HepG2 (cell line): ENCODE data around the gene SKI. TPM values are rescaled to one million over a fixed set of nuclear protein-coding genes. Genes with fewer than 3 reads are reported as not detected.
A peak's percentile ranks its signal among the peaks of the same experiment; 100 is the strongest.

Experiments
- ATF3 ChIP-seq: sonication (generic); formaldehyde crosslinking; IDR thresholded peaks from 2 replicates; pipeline ENCODE4 v1.4.0; 2020; ENCODE audit warnings: missing genetic modification reagents
- ATM ChIP-seq: fragments of 450-650 bp; IDR thresholded peaks from 2 replicates; pipeline ENCODE4 v1.7.1; 2017; ENCODE audit warnings: mild to moderate bottlenecking, borderline replicate concordance
- CAMTA2 ChIP-seq: sonication (generic); formaldehyde crosslinking; IDR thresholded peaks from 2 replicates; pipeline ENCODE4 v1.4.0; 2020; ENCODE audit warnings: mild to moderate bottlenecking, missing genetic modification reagents, borderline replicate concordance
- HNRNPK ChIP-seq: fragments of 200-400 bp; formaldehyde crosslinking; IDR thresholded peaks from 2 replicates; pipeline ENCODE4 v1.6.1; 2018; ENCODE audit warnings: low read length, low read depth, moderate library complexity, mild to moderate bottlenecking; ENCODE audit not compliant: poor library complexity, severe bottlenecking
- SRF ChIP-seq: IDR thresholded peaks from 2 replicates; pipeline ENCODE4 v1.6.1; 2011; ENCODE audit warnings: mild to moderate bottlenecking, low read depth, low read length, moderate library complexity
- SRSF1 ChIP-seq: fragments of 200-400 bp; formaldehyde crosslinking; optimal IDR thresholded peaks from 2 replicates; pipeline ENCODE3; 2017; ENCODE audit warnings: mild to moderate bottlenecking, low read depth, low read length, moderate library complexity
- SSRP1 ChIP-seq: IDR thresholded peaks from 2 replicates; pipeline ENCODE4 v1.6.1; 2016; ENCODE audit warnings: control low read depth
- TCF7L2 ChIP-seq: IDR thresholded peaks from 2 replicates; pipeline ENCODE4 v1.6.1; 2011; ENCODE audit warnings: mild to moderate bottlenecking, low read depth, low read length, moderate library complexity
- TEAD3 ChIP-seq: optimal IDR thresholded peaks from 2 replicates; pipeline ENCODE3; 2016; ENCODE audit warnings: borderline replicate concordance
- TRIM24 ChIP-seq: sonication (generic); formaldehyde crosslinking; IDR thresholded peaks from 2 replicates; pipeline ENCODE4 v1.8.0; 2022; ENCODE audit warnings: mild to moderate bottlenecking, missing genetic modification reagents
- XRCC5 ChIP-seq: fragments of 200-400 bp; formaldehyde crosslinking; optimal IDR thresholded peaks from 2 replicates; pipeline ENCODE3; 2017; ENCODE audit warnings: mild to moderate bottlenecking, low read length
- ZBTB34 ChIP-seq: sonication (generic); formaldehyde crosslinking; IDR thresholded peaks from 2 replicates; pipeline ENCODE4 v1.8.0; 2022; ENCODE audit warnings: mild to moderate bottlenecking, missing genetic modification reagents
- ZMYM2 ChIP-seq: sonication (generic); formaldehyde crosslinking; IDR thresholded peaks from 2 replicates; pipeline ENCODE4 v1.8.0; 2022; ENCODE audit warnings: mild to moderate bottlenecking, missing genetic modification reagents
- ZNF142 ChIP-seq: sonication (generic); formaldehyde crosslinking; IDR thresholded peaks from 2 replicates; pipeline ENCODE4 v1.4.0; 2020; ENCODE audit warnings: missing genetic modification reagents
- ZNF589 ChIP-seq: sonication (generic); formaldehyde crosslinking; conservative IDR thresholded peaks from 2 replicates; pipeline ENCODE4 v1.8.0; 2022; ENCODE audit warnings: mild to moderate bottlenecking, moderate library complexity, missing genetic modification reagents
- polyA plus RNA-seq, 8 experiments: library from polyadenylated mRNA; depleted of rRNA in 3 of 8; stranded (reverse) in 7 of 8; unstranded in 1 of 8; fragments of >200 nt; fragmentation: Illumina TruSeq in 4 of 8; extraction: Trizol in 4 of 8; gene quantifications; 2 replicates each; pipeline versions ENCODE4 v1.2.1 to v1.2.3, GENCODE V29; 2011 to 2016; ENCODE audit warnings: low read depth in 4 of 8, missing spikeins in 1 of 8, mixed read lengths in 1 of 8; ENCODE audit not compliant: insufficient read depth in 1 of 8
- total RNA-seq, 5 experiments: library from RNA; depleted of rRNA; stranded (reverse); fragments of >200 nt; fragmentation: Illumina TruSeq; extraction: Trizol; gene quantifications; 2 replicates each; pipeline ENCODE4 v1.2.3, GENCODE V29; 2016; ENCODE audit warnings: low read depth in 1 of 5
- TF ChIP-seq, protein P1 (sequence below): sonication (generic); formaldehyde crosslinking; IDR thresholded peaks from 2 replicates; pipeline ENCODE4 v1.5.1; 2020; ENCODE audit warnings: mild to moderate bottlenecking, missing genetic modification reagents, borderline replicate concordance

Gene SKI
- total and polyA plus RNA-seq, 2 of the 13 experiments (the other 11 are each of a cell fraction or from before 2014, with no cell fraction given) = 4.7 to 6.9 TPM

DNA sequence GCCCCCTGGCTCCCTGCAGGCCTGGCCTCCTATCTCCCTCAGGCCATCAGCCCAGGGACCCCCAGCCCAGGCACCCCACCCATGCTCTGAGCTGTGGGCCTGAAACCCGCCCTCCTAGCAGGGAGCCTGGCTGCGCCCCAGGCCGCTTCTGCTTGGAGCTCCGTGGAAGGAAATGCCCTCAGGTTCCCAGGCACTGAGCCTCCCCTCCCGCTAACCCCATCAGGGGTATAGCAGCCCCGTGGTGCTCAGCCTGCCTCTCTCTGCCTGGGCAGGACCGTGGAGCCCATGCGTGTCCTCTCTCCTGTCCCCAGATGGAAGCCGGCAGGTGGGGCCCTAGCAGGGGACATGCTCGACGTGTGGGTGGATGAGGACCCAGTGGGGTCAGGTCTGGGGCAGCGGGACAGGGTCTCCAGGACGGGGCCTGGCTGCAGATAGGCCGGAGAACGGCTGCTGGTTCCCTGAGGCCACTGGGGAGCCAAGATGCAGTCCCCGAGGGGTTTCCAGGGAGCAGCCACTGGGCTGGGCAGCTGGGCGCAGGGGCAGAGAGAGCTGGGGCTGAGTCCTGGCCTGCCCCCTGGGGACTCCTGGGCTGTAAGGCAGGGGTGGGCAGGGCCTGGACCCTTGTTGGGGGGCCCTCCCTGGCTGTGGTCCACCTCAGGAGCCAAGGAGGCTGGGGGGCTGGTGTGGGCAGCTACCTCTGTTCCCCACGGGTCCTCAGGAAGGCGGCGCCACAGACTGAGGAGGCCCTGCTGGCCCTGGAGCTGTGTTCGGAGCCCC, 87.7 kb downstream of the SKI start (continued):
- no peak for TF ChIP-seq ATF3 (CRISPR knock-in tag)
- TF ChIP-seq CAMTA2 (CRISPR knock-in tag) = 0 out of 2 replicates have a peak, but pooled peaks have one; percentile 42
- TF ChIP-seq, protein P1, sequence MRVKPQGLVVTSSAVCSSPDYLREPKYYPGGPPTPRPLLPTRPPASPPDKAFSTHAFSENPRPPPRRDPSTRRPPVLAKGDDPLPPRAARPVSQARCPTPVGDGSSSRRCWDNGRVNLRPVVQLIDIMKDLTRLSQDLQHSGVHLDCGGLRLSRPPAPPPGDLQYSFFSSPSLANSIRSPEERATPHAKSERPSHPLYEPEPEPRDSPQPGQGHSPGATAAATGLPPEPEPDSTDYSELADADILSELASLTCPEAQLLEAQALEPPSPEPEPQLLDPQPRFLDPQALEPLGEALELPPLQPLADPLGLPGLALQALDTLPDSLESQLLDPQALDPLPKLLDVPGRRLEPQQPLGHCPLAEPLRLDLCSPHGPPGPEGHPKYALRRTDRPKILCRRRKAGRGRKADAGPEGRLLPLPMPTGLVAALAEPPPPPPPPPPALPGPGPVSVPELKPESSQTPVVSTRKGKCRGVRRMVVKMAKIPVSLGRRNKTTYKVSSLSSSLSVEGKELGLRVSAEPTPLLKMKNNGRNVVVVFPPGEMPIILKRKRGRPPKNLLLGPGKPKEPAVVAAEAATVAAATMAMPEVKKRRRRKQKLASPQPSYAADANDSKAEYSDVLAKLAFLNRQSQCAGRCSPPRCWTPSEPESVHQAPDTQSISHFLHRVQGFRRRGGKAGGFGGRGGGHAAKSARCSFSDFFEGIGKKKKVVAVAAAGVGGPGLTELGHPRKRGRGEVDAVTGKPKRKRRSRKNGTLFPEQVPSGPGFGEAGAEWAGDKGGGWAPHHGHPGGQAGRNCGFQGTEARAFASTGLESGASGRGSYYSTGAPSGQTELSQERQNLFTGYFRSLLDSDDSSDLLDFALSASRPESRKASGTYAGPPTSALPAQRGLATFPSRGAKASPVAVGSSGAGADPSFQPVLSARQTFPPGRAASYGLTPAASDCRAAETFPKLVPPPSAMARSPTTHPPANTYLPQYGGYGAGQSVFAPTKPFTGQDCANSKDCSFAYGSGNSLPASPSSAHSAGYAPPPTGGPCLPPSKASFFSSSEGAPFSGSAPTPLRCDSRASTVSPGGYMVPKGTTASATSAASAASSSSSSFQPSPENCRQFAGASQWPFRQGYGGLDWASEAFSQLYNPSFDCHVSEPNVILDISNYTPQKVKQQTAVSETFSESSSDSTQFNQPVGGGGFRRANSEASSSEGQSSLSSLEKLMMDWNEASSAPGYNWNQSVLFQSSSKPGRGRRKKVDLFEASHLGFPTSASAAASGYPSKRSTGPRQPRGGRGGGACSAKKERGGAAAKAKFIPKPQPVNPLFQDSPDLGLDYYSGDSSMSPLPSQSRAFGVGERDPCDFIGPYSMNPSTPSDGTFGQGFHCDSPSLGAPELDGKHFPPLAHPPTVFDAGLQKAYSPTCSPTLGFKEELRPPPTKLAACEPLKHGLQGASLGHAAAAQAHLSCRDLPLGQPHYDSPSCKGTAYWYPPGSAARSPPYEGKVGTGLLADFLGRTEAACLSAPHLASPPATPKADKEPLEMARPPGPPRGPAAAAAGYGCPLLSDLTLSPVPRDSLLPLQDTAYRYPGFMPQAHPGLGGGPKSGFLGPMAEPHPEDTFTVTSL = peak; percentile 16; the same call in 1 of the 2 replicates
- TF ChIP-seq ZNF589 = no peak
- no peak for TF ChIP-seq ATM
- TF ChIP-seq SRF = no peak
- TF ChIP-seq ZBTB34 (CRISPR knock-in tag) = no peak
- no peak for TF ChIP-seq XRCC5
- TF ChIP-seq SRSF1 = peak; percentile 2
- TF ChIP-seq HNRNPK = no peak
- no peak for TF ChIP-seq TCF7L2
- TF ChIP-seq ZNF142 = no peak
- peak; percentile 14 for TF ChIP-seq TEAD3 (CRISPR knock-in tag)
- TF ChIP-seq ZMYM2 = no peak
- no peak for TF ChIP-seq SSRP1 (CRISPR knock-in tag)
- TF ChIP-seq TRIM24 (CRISPR knock-in tag) = no peak
